Left lobe of liver (tissue), 2 donors: ENCODE measurements around the gene HES7. TPM values are rescaled to one million over a fixed set of nuclear protein-coding genes. Genes with fewer than 3 reads are reported as not detected.
A peak's percentile ranks its signal among the peaks of the same experiment; 100 is the strongest.

ENCODE experiments used
- ATAC-seq: fragments of 200-7000 bp; cut with Tn5 transposase; one replicate; pipeline ENCODE4 v1.9.1; 2020; ENCODE audit warnings: mild to moderate bottlenecking, moderate library complexity
- DNase-seq: peaks from one replicate; pipeline ENCODE4 v3.0.0-alpha.2; 2020; ENCODE audit warnings: low spot score
- total RNA-seq: library from RNA; stranded (reverse); gene quantifications from one replicate; pipeline ENCODE4 v1.2.1, GENCODE V29; 2021
- donor health status: DM: no; HTN: no; CAD: no; lungs with moderate emphysema.
- donor health status: DM: no; HTN: yes; CAD: no.

HES7 gene
- total RNA-seq, 1 donor from 2014 or later, result not detected

GRCh38 chr17:8076502-8077266 is 47.2 kb downstream of the HES7 start:
- no peak for ATAC-seq
- no peak for DNase-seq

GRCh38 chr17:8075574-8076342 is 48.1 kb downstream of the HES7 start:
- ATAC-seq (no peak), DNase-seq (no peak)

- DNase-seq (no peak), ATAC-seq (no peak)
These were observed 48.8 kb downstream of the HES7 start for GRCh38 chr17:8075081-8075480.

GRCh38 chr17:8074554-8074953 is 49.4 kb downstream of the HES7 start:
- no peak for DNase-seq
- no peak for ATAC-seq

GRCh38 chr17:8073627-8074484 is 50.0 kb downstream of the HES7 start:
- peak; percentile 69 for DNase-seq
- peak; percentile 92 for ATAC-seq

GRCh38 chr17:8072729-8073461 is 51.0 kb downstream of the HES7 start:
- DNase-seq (no peak), ATAC-seq (no peak)

- no peak for ATAC-seq
These were observed 51.6 kb downstream of the HES7 start for GRCh38 chr17:8072341-8072728.

GRCh38 chr17:8071496-8071895 is 52.4 kb downstream of the HES7 start:
- ATAC-seq (no peak), DNase-seq (no peak)

More at GRCh38 chr17:8072341-8072728, 51.6 kb downstream of the HES7 start:
- no peak for DNase-seq

Other genes with a start within 250 kb of the HES7 start
- gene CHD3, start 235.3 kb downstream of the HES7 start, total RNA-seq, result 5.7 TPM
- gene RNF227, start 207.8 kb downstream of the HES7 start, total RNA-seq, result 0.23 TPM
- gene KCNAB3, start 194.2 kb downstream of the HES7 start, total RNA-seq, result 1.3 TPM
- gene TRAPPC1, start 192.2 kb downstream of the HES7 start, total RNA-seq, result 41.1 TPM
- 8.9 TPM for gene CNTROB, start 191.9 kb downstream of the HES7 start, total RNA-seq
- gene GUCY2D, start 121.5 kb downstream of the HES7 start, total RNA-seq, result 0.05 TPM
- 0.35 TPM for gene ALOX15B, start 85.0 kb downstream of the HES7 start, total RNA-seq
- gene ALOX12B, start 36.4 kb downstream of the HES7 start, total RNA-seq, result not detected
- not detected for gene ALOXE3, start 5.6 kb downstream of the HES7 start, total RNA-seq
- gene PER1, start 28.3 kb upstream of the HES7 start, total RNA-seq, result 108 TPM
- 18.1 TPM for gene VAMP2, start 38.8 kb upstream of the HES7 start, total RNA-seq
- gene TMEM107, start 52.3 kb upstream of the HES7 start, total RNA-seq, result 3.6 TPM
- gene BORCS6, start 66.1 kb upstream of the HES7 start, total RNA-seq, result 4.5 TPM
- gene AURKB, start 86.5 kb upstream of the HES7 start, total RNA-seq, result 0.68 TPM
- gene CTC1, start 124.0 kb upstream of the HES7 start, total RNA-seq, result 18.1 TPM
- gene PFAS, start 125.2 kb upstream of the HES7 start, total RNA-seq, result 18.9 TPM
- 6.6 TPM for gene RANGRF, start 164.6 kb upstream of the HES7 start, total RNA-seq
- gene SLC25A35, start 171.3 kb upstream of the HES7 start, total RNA-seq, result 2.3 TPM
- gene ARHGEF15, start 186.1 kb upstream of the HES7 start, total RNA-seq, result 1.9 TPM
- not detected for gene ODF4, start 215.7 kb upstream of the HES7 start, total RNA-seq